ENCODE measurements around the gene CCDC148. TPM values are rescaled to one million over a fixed set of nuclear protein-coding genes. Genes with fewer than 3 reads are reported as not detected.

The CCDC148 gene
- total and polyA plus RNA-seq, 10 of the 15 experiments (the other 5 are each of a cell fraction or from before 2014, with no cell fraction given): 0.07 to 0.30 (median 0.18) TPM; not detected in 7

DNA sequence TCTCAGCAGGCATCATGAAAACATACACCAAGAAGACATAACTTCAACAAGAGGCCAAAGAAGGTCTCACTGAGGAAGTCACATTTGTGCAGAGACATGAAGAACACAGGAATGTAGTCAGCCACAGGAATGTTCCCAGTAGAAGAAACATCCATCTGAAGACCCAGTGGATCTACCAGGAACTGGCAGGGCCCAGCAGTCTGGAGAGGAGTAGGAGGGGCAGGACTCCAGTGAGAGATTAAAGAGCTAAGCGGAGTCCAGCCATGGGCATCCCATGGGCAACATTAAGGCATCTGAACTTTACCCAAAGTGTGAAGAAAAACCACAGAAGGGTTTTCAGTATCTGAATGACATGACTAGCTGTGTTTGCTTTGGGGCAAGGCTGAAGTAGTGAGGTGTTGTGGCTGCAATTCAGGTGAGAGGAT, 251.8 kb downstream of the CCDC148 start:
- WGBS (ENCODE audit: insufficient coverage, insufficient replicate concordance, low lambda C conversion rate, missing lambda C conversion rate): 0% methylated on average over 1 of the region's 1 CpG
- DNase-seq (ENCODE audit: low read depth, low spot score) (no peak), ATAC-seq (peak; percentile 66)

More for the DNA sequence above, 251.8 kb downstream of the CCDC148 start:
- Histone ChIP-seq H3K36me3 (ENCODE audit: control insufficient read depth in 2 of 2, insufficient read depth in 2 of 2, low read length in 1 of 2) (no peaks in the 10 kb centered on the region), H3K27ac (ENCODE audit: control insufficient read depth, insufficient read depth) (no peak overlapping the region), H3K79me2 (ENCODE audit: control insufficient read depth, insufficient read depth, low read length) (no peaks in the 10 kb centered on the region), H3K9ac (ENCODE audit: control insufficient read depth, insufficient read depth, low read length) (no peak overlapping the region), H4K20me1 (ENCODE audit: control insufficient read depth, insufficient read depth) (no peaks in the 10 kb centered on the region), H3K27me3 (replicated peaks in 1 of 2; ENCODE audit: control insufficient read depth in 2 of 2, insufficient read depth in 2 of 2, low read length in 1 of 2) (no peaks in the 10 kb centered on the region), H3K4me3 (no peak overlapping the region), H3K9me3 (replicated peaks; ENCODE audit: control insufficient read depth, insufficient read depth, low read length) (no peaks in the 10 kb centered on the region), H2AFZ (ENCODE audit: control insufficient read depth, low read depth, low read length) (no peak overlapping the region), H3K4me2 (ENCODE audit: control insufficient read depth, insufficient read depth) (no peak overlapping the region), H3K4me1 (ENCODE audit: control insufficient read depth, insufficient read depth, low read length) (no peaks in the 10 kb centered on the region)
- ChIA-PET POLR2A (no interaction called here), CTCF (no interaction called here), SMC1A (ENCODE audit: uncharacterized antibody, unreplicated experiment) (interaction anchor here (1.2 kb wide), 1 partner anchor 10 kb away, joined by 3 read pairs; no protein-coding TSS in a partner anchor), RAD21 (ENCODE audit: unreplicated experiment) (no interaction called here)
- TF ChIP-seq NR2C1 (IDR thresholded peaks at IDR 0.05) (no peak), PBX3 (IDR thresholded peaks at IDR 0.05; ENCODE audit: insufficient replicate concordance, low read depth, low read length) (no peak), USF1 (IDR thresholded peaks at IDR 0.05; ENCODE audit: borderline replicate concordance, extremely low read length, insufficient read depth, low read depth, low read length) (no peak), RCOR1 (conservative IDR thresholded peaks at IDR 0.05; ENCODE audit: low read depth, low read length) (no peak), PML (IDR thresholded peaks at IDR 0.05; ENCODE audit: low read length) (no peak), SP1 (IDR thresholded peaks at IDR 0.05; ENCODE audit: low read depth, low read length) (no peak), BRCA1 (IDR thresholded peaks at IDR 0.05; ENCODE audit: low read depth, low read length) (no peak), ZSCAN29 (IDR thresholded peaks at IDR 0.05) (no peak), NR2F1 (conservative IDR thresholded peaks at IDR 0.05) (no peak), NFIC (IDR thresholded peaks at IDR 0.05; ENCODE audit: low read depth, low read length) (no peak)
- intact Hi-C loops (cut with micrococcal nuclease; ENCODE audit: unreplicated experiment) (loop anchor here (5.0 kb wide), 1 partner anchor 317 kb away; no protein-coding TSS in a partner anchor), in situ Hi-C loops (cut with MboI) (no loop called here)
- FAIRE-seq: no peak
- no TSS peak for BruUV-seq (replicated peaks)
